Large intestine (tissue), 3 donors: ENCODE measurements around the gene PRSS56. TPM values are rescaled to one million over a fixed set of nuclear protein-coding genes. Genes with fewer than 3 reads are reported as not detected.

Experiments used
- DNase-seq, 2 donors: peaks; one replicate each; pipeline versions ENCODE4 v3.0.0 to v3.0.0-alpha.2; 2013
- H3K27ac ChIP-seq: one replicate; pipeline ENCODE4 v1.5.1; 2013; ENCODE audit warnings: low read length
- H3K27me3 ChIP-seq: 2 replicates; pipeline ENCODE4 v1.6.1; 2013; ENCODE audit warnings: low read length; ENCODE audit not compliant: control insufficient read depth, insufficient read depth
- H3K36me3 ChIP-seq: 2 replicates; pipeline ENCODE4 v1.6.1; 2013; ENCODE audit warnings: low read length; ENCODE audit not compliant: control insufficient read depth, insufficient read depth
- H3K4me1 ChIP-seq: one replicate; pipeline ENCODE4 v1.6.1; 2013; ENCODE audit warnings: low read length; ENCODE audit not compliant: control insufficient read depth, insufficient read depth
- H3K4me3 ChIP-seq: one replicate; pipeline ENCODE4 v1.5.1; 2013; ENCODE audit warnings: low read length
- H3K9me3 ChIP-seq: one replicate; pipeline ENCODE4 v1.6.1; 2013; ENCODE audit warnings: mild to moderate bottlenecking, low read depth, low read length, moderate library complexity; ENCODE audit not compliant: control insufficient read depth
- WGBS: methylation state at CpG from one replicate; pipeline ENCODE4 v1.1.5; 2013; ENCODE audit warnings: low lambda C conversion rate; ENCODE audit not compliant: insufficient coverage; 5-methylcytosine and 5-hydroxymethylcytosine counted together
- polyA plus RNA-seq: library from polyadenylated mRNA; unstranded; fragments of 120-200 nt; gene quantifications from one replicate; pipeline ENCODE4 v1.2.1, GENCODE V29; 2013

The PRSS56 gene
- polyA plus RNA-seq, 1 donor: not detected

GRCh38 chr2:232502911-232503808 lies 17.0 kb upstream of the PRSS56 start:
- peaks cover 15% of the 10 kb centered on the region for H3K4me1 ChIP-seq
- no peaks in the 10 kb centered on the region for H3K9me3 ChIP-seq
- peaks cover 47% of the 10 kb centered on the region for H3K27me3 ChIP-seq
- H3K27ac ChIP-seq: no peak overlapping the region
- H3K4me3 ChIP-seq: peak overlapping the region; percentile 23
- no peaks in the 10 kb centered on the region for H3K36me3 ChIP-seq
- peak; percentile 58 to 80 for DNase-seq
- WGBS: no CpG with 5 or more reads among the region's 75 CpGs

GRCh38 chr2:232503809-232504323 lies 16.3 kb upstream of the PRSS56 start:
- Histone ChIP-seq H3K27ac (no peak overlapping the region), H3K4me3 (peak overlapping the region; percentile 23), H3K36me3 (no peaks in the 10 kb centered on the region), H3K27me3 (peaks cover 47% of the 10 kb centered on the region), H3K4me1 (peaks cover 15% of the 10 kb centered on the region), H3K9me3 (no peaks in the 10 kb centered on the region)
- WGBS: no CpG with 5 or more reads among the region's 16 CpGs
- DNase-seq: no peak

GRCh38 chr2:232504438-232504837 lies 15.8 kb upstream of the PRSS56 start:
- H3K27me3 ChIP-seq: peaks cover 47% of the 10 kb centered on the region
- H3K36me3 ChIP-seq: no peaks in the 10 kb centered on the region
- whole genome bisulfite sequencing: 83% methylated on average over 1 of the region's 2 CpGs
- no peak overlapping the region for H3K4me3 ChIP-seq
- H3K9me3 ChIP-seq: no peaks in the 10 kb centered on the region
- no peak for DNase-seq
- peaks cover 15% of the 10 kb centered on the region for H3K4me1 ChIP-seq
- H3K27ac ChIP-seq: no peak overlapping the region

DNA sequence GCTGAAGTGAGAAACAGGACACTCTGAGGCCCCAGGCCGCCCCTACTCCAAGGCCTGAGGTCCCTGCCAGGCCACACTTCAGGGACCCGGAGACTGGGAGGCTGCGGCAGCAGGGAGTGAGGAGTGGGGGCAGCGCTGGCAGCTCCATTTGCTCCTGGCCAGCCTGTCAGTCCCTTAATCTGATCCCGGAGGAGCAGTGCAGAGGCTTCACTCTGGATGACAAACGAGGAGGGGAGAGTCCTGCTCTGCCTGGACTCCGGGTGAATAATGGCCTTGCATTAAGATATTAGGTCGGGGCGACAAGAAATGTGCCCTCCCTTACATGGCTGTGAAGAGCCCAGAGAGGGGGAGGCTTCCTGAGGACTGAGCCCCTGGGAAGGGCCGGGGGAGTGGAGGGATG lies 14.3 kb upstream of the PRSS56 start:
- H3K36me3 ChIP-seq: no peaks in the 10 kb centered on the region
- no CpG with 5 or more reads among the region's 10 CpGs for WGBS
- H3K27ac ChIP-seq: no peak overlapping the region
- peaks cover 15% of the 10 kb centered on the region for H3K4me1 ChIP-seq
- H3K27me3 ChIP-seq: peaks cover 47% of the 10 kb centered on the region
- H3K4me3 ChIP-seq: no peak overlapping the region
- no peaks in the 10 kb centered on the region for H3K9me3 ChIP-seq
- DNase-seq: no peak

- H3K36me3 ChIP-seq: no peaks in the 10 kb centered on the region
- no peak overlapping the region for H3K4me3 ChIP-seq
- no peak overlapping the region for H3K27ac ChIP-seq
- no peak for DNase-seq
- no CpG with 5 or more reads among the region's 4 CpGs for WGBS
- H3K27me3 ChIP-seq: peaks cover 45% of the 10 kb centered on the region
- peaks cover 8% of the 10 kb centered on the region for H3K4me1 ChIP-seq
- H3K9me3 ChIP-seq: no peaks in the 10 kb centered on the region
Measured at GRCh38 chr2:232506709-232507108, 13.5 kb upstream of the PRSS56 start.

DNA sequence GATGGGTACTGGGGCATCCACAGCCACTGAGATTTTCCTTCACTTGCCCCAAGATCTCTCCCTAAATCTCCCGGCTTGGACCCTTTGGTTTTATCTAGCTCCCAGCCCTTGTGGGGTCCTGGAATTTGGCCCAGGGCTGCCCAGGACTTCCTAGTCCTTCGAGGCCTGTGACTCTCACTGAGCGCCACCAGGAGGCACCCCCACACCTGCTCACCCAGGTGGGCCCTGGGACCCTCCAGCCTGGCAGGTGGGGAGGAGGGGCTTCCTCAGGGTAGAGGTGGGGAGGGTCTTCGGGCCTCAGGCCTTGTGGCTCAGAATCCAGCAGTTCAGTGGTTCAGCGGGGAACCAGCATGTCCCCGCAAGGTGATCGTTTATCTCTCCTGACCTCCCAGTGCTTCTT lies 11.9 kb upstream of the PRSS56 start:
- no CpG with 5 or more reads among the region's 7 CpGs for WGBS
- H3K27me3 ChIP-seq: peaks cover 33% of the 10 kb centered on the region

GRCh38 chr2:232511336-232511890 lies 8.8 kb upstream of the PRSS56 start:
- no peaks in the 10 kb centered on the region for H3K36me3 ChIP-seq
- H3K27ac ChIP-seq: no peak overlapping the region
- peaks cover 27% of the 10 kb centered on the region for H3K4me1 ChIP-seq
- 67% methylated on average over 1 of the region's 11 CpGs for WGBS
- no peaks in the 10 kb centered on the region for H3K9me3 ChIP-seq
- no peak overlapping the region for H3K4me3 ChIP-seq
- peaks cover 4% of the 10 kb centered on the region for H3K27me3 ChIP-seq
- no peak for DNase-seq

More for the DNA sequence above, 11.9 kb upstream of the PRSS56 start:
- Histone ChIP-seq H3K36me3 (no peaks in the 10 kb centered on the region), H3K9me3 (no peaks in the 10 kb centered on the region), H3K4me1 (peaks cover 10% of the 10 kb centered on the region), H3K27ac (no peak overlapping the region), H3K4me3 (no peak overlapping the region)
- no peak for DNase-seq

DNA sequence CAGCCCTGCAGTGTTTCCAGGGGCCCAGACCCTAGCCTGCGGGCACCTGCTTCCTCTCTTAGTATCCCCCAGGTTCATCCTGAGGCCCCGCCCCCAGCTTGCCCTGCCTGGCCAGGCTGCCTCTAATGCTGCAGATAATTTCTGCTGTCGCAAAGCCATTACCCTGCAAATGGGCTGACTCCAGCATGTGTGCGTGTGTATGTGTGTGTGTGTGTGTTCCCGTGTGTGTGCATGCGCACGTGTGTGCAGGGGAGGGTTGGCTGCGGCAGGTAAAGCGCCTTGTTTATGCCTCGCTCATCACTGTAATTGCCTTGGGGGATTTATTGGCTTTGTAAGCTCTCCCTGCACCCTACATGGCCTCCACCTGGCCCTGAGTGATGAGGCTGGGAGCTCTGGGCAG lies 7.6 kb upstream of the PRSS56 start:
- Histone ChIP-seq H3K27me3 (no peaks in the 10 kb centered on the region), H3K27ac (no peak overlapping the region), H3K9me3 (no peaks in the 10 kb centered on the region), H3K4me3 (no peak overlapping the region), H3K36me3 (no peaks in the 10 kb centered on the region), H3K4me1 (peaks cover 34% of the 10 kb centered on the region)
- no CpG with 5 or more reads among the region's 10 CpGs for WGBS
- DNase-seq: peak; percentile 74 to 77

DNA sequence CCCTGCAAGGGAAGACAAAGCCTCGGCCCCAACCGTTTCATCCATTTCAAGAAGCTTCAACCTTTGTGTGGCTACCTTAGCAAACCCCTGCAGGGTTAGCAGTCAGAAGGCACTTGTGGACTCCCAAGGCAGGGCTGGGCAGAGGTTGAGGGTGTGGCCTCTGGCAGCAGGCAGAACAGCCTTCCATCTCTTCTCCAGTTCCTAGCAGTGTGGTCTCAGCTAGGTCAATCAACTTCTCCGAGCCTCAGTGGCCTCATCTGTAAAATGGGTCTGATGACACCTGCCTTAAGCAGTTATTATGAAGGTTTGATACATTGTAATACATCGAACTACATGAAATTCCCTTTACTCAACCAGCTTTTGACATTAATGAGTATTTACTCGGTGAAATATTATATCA lies 6.8 kb upstream of the PRSS56 start:
- Histone ChIP-seq H3K27me3 (no peaks in the 10 kb centered on the region), H3K9me3 (no peaks in the 10 kb centered on the region), H3K4me1 (peaks cover 34% of the 10 kb centered on the region), H3K27ac (peak overlapping the region; percentile 15), H3K4me3 (no peak overlapping the region), H3K36me3 (no peaks in the 10 kb centered on the region)
- 83% methylated on average over 1 of the region's 5 CpGs for WGBS
- peak in 1 of 2 donors; percentile 58 for DNase-seq

- Histone ChIP-seq H3K27me3 (no peaks in the 10 kb centered on the region), H3K36me3 (no peaks in the 10 kb centered on the region), H3K9me3 (no peaks in the 10 kb centered on the region), H3K4me3 (no peak overlapping the region), H3K4me1 (peaks cover 34% of the 10 kb centered on the region), H3K27ac (peak overlapping the region; percentile 97)
- WGBS: 63% methylated on average over 2 of the region's 7 CpGs
- peak; percentile 92 to 95 for DNase-seq
Measured at GRCh38 chr2:232515639-232516038, 4.5 kb upstream of the PRSS56 start.
